Measurements from ENCODE around the gene CEP128. TPM values are rescaled to one million over a fixed set of nuclear protein-coding genes. Genes with fewer than 3 reads are reported as not detected.

CEP128 gene
- total RNA-seq, 1 experiment from 2014 or later = 10.6 TPM

- Histone ChIP-seq H3K27me3 (ENCODE audit: control insufficient read depth, insufficient read depth, low read length) (no peaks in the 10 kb centered on the region), H3K36me3 (replicated peaks; ENCODE audit: control insufficient read depth, insufficient read depth, low read length) (no peaks in the 10 kb centered on the region), H3K4me3 (ENCODE audit: insufficient read depth, low read depth, low read length) (no peak overlapping the region)
- DNase-seq = no peak
These were observed 272.1 kb downstream of the CEP128 start for GRCh38 chr14:80669426-80669825.

GRCh38 chr14:80664576-80664975, 277.0 kb downstream of the CEP128 start:
- H3K36me3 ChIP-seq (replicated peaks; ENCODE audit: control insufficient read depth, insufficient read depth, low read length) = no peaks in the 10 kb centered on the region

GRCh38 chr14:80663541-80663940, 278.0 kb downstream of the CEP128 start:
- H3K27me3 ChIP-seq (ENCODE audit: control insufficient read depth, insufficient read depth, low read length) = no peaks in the 10 kb centered on the region
- DNase-seq = no peak
- H3K4me3 ChIP-seq (ENCODE audit: insufficient read depth, low read depth, low read length) = no peak overlapping the region
- no peaks in the 10 kb centered on the region for H3K36me3 ChIP-seq (replicated peaks; ENCODE audit: control insufficient read depth, insufficient read depth, low read length)

More at GRCh38 chr14:80664576-80664975, 277.0 kb downstream of the CEP128 start:
- DNase-seq = no peak
- Histone ChIP-seq H3K27me3 (ENCODE audit: control insufficient read depth, insufficient read depth, low read length) (no peaks in the 10 kb centered on the region), H3K4me3 (ENCODE audit: insufficient read depth, low read depth, low read length) (no peak overlapping the region)

GRCh38 chr14:80659783-80660182, 281.8 kb downstream of the CEP128 start:
- Histone ChIP-seq H3K4me3 (ENCODE audit: insufficient read depth, low read depth, low read length) (no peak overlapping the region), H3K36me3 (replicated peaks; ENCODE audit: control insufficient read depth, insufficient read depth, low read length) (no peaks in the 10 kb centered on the region), H3K27me3 (ENCODE audit: control insufficient read depth, insufficient read depth, low read length) (no peaks in the 10 kb centered on the region)
- no peak for DNase-seq

GRCh38 chr14:80658733-80659132, 282.8 kb downstream of the CEP128 start:
- Histone ChIP-seq H3K36me3 (replicated peaks; ENCODE audit: control insufficient read depth, insufficient read depth, low read length) (no peaks in the 10 kb centered on the region), H3K27me3 (ENCODE audit: control insufficient read depth, insufficient read depth, low read length) (no peaks in the 10 kb centered on the region), H3K4me3 (ENCODE audit: insufficient read depth, low read depth, low read length) (no peak overlapping the region)
- DNase-seq = no peak

GRCh38 chr14:80658155-80658554, 283.4 kb downstream of the CEP128 start:
- Histone ChIP-seq H3K36me3 (replicated peaks; ENCODE audit: control insufficient read depth, insufficient read depth, low read length) (no peaks in the 10 kb centered on the region), H3K4me3 (ENCODE audit: insufficient read depth, low read depth, low read length) (no peak overlapping the region), H3K27me3 (ENCODE audit: control insufficient read depth, insufficient read depth, low read length) (no peaks in the 10 kb centered on the region)
- DNase-seq = no peak

- no peak for DNase-seq
- Histone ChIP-seq H3K27me3 (ENCODE audit: control insufficient read depth, insufficient read depth, low read length) (no peaks in the 10 kb centered on the region), H3K4me3 (ENCODE audit: insufficient read depth, low read depth, low read length) (no peak overlapping the region), H3K36me3 (replicated peaks; ENCODE audit: control insufficient read depth, insufficient read depth, low read length) (no peaks in the 10 kb centered on the region)
These were observed 287.6 kb downstream of the CEP128 start for GRCh38 chr14:80653956-80654355.

- no peak for DNase-seq
- no peaks in the 10 kb centered on the region for H3K36me3 ChIP-seq (replicated peaks; ENCODE audit: control insufficient read depth, insufficient read depth, low read length)
- no peaks in the 10 kb centered on the region for H3K27me3 ChIP-seq (ENCODE audit: control insufficient read depth, insufficient read depth, low read length)
- H3K4me3 ChIP-seq (ENCODE audit: insufficient read depth, low read depth, low read length) = no peak overlapping the region
These were observed 295.7 kb downstream of the CEP128 start for GRCh38 chr14:80645667-80646413.

- no peaks in the 10 kb centered on the region for H3K27me3 ChIP-seq (ENCODE audit: control insufficient read depth, insufficient read depth, low read length)
- H3K36me3 ChIP-seq (replicated peaks; ENCODE audit: control insufficient read depth, insufficient read depth, low read length) = no peaks in the 10 kb centered on the region
- DNase-seq = no peak
- H3K4me3 ChIP-seq (ENCODE audit: insufficient read depth, low read depth, low read length) = no peak overlapping the region
These were observed 296.7 kb downstream of the CEP128 start for GRCh38 chr14:80644826-80645225.

GRCh38 chr14:80638620-80639515, 302.7 kb downstream of the CEP128 start:
- DNase-seq = no peak
- H3K27me3 ChIP-seq (ENCODE audit: control insufficient read depth, insufficient read depth, low read length) = no peaks in the 10 kb centered on the region
- H3K4me3 ChIP-seq (ENCODE audit: insufficient read depth, low read depth, low read length) = no peak overlapping the region
- H3K36me3 ChIP-seq (replicated peaks; ENCODE audit: control insufficient read depth, insufficient read depth, low read length) = no peaks in the 10 kb centered on the region

GRCh38 chr14:80637756-80638619, 303.6 kb downstream of the CEP128 start:
- Histone ChIP-seq H3K4me3 (ENCODE audit: insufficient read depth, low read depth, low read length) (no peak overlapping the region), H3K36me3 (replicated peaks; ENCODE audit: control insufficient read depth, insufficient read depth, low read length) (no peaks in the 10 kb centered on the region), H3K27me3 (ENCODE audit: control insufficient read depth, insufficient read depth, low read length) (no peaks in the 10 kb centered on the region)
- no peak for DNase-seq

GRCh38 chr14:80636071-80636470, 305.5 kb downstream of the CEP128 start:
- DNase-seq = no peak
- Histone ChIP-seq H3K4me3 (ENCODE audit: insufficient read depth, low read depth, low read length) (no peak overlapping the region), H3K36me3 (replicated peaks; ENCODE audit: control insufficient read depth, insufficient read depth, low read length) (no peaks in the 10 kb centered on the region), H3K27me3 (ENCODE audit: control insufficient read depth, insufficient read depth, low read length) (no peaks in the 10 kb centered on the region)

GRCh38 chr14:80634106-80634758, 307.3 kb downstream of the CEP128 start:
- no peak for DNase-seq
- no peaks in the 10 kb centered on the region for H3K27me3 ChIP-seq (ENCODE audit: control insufficient read depth, insufficient read depth, low read length)
- H3K4me3 ChIP-seq (ENCODE audit: insufficient read depth, low read depth, low read length) = no peak overlapping the region
- H3K36me3 ChIP-seq (replicated peaks; ENCODE audit: control insufficient read depth, insufficient read depth, low read length) = no peaks in the 10 kb centered on the region

GRCh38 chr14:80629606-80630005, 311.9 kb downstream of the CEP128 start:
- Histone ChIP-seq H3K4me3 (ENCODE audit: insufficient read depth, low read depth, low read length) (no peak overlapping the region), H3K27me3 (ENCODE audit: control insufficient read depth, insufficient read depth, low read length) (no peaks in the 10 kb centered on the region), H3K36me3 (replicated peaks; ENCODE audit: control insufficient read depth, insufficient read depth, low read length) (no peaks in the 10 kb centered on the region)
- no peak for DNase-seq
